Measurements from ENCODE around the gene NELL2.

DNA sequence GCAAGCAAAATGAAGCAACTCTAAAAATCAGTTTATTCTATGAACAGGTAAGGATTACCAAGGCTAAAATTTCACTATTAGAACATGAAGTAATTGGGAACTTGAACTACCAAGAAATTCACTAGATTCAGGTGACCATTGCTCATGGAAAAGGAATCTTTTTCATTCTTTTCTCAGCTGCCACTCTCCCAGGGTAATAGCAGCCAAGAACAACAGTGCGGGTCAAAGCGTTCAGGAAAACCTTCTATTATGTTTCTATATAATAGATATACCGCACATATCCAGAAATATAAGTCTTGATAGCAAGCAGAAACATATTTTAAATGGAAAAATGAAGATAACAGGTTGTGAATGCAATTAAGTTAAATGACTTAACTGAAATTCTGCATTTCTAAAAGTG is 125.6 kb downstream of the NELL2 start:
- TF ChIP-seq, protein P1, sequence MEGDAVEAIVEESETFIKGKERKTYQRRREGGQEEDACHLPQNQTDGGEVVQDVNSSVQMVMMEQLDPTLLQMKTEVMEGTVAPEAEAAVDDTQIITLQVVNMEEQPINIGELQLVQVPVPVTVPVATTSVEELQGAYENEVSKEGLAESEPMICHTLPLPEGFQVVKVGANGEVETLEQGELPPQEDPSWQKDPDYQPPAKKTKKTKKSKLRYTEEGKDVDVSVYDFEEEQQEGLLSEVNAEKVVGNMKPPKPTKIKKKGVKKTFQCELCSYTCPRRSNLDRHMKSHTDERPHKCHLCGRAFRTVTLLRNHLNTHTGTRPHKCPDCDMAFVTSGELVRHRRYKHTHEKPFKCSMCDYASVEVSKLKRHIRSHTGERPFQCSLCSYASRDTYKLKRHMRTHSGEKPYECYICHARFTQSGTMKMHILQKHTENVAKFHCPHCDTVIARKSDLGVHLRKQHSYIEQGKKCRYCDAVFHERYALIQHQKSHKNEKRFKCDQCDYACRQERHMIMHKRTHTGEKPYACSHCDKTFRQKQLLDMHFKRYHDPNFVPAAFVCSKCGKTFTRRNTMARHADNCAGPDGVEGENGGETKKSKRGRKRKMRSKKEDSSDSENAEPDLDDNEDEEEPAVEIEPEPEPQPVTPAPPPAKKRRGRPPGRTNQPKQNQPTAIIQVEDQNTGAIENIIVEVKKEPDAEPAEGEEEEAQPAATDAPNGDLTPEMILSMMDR (IDR thresholded peaks at IDR 0.05; ENCODE audit: insufficient read depth, low read depth, low read length) = no peak
- no peak for TF ChIP-seq EZH2 (IDR thresholded peaks at IDR 0.05; ENCODE audit: insufficient read depth, low read length)

All from astrocyte (in vitro differentiated cells and primary cell).